Cardiac atrium fibroblast (primary cell): ENCODE measurements around the gene PRDX1. TPM values are rescaled to one million over a fixed set of nuclear protein-coding genes. Genes with fewer than 3 reads are reported as not detected.

ENCODE experiments used
- total RNA-seq: library from RNA; depleted of rRNA; stranded (reverse); fragments of >200 nt; gene quantifications from 2 replicates; pipeline ENCODE4 v1.2.3, GENCODE V29; 2015

The PRDX1 gene
- total RNA-seq: 526 and 592 TPM in 2 replicates

DNA sequence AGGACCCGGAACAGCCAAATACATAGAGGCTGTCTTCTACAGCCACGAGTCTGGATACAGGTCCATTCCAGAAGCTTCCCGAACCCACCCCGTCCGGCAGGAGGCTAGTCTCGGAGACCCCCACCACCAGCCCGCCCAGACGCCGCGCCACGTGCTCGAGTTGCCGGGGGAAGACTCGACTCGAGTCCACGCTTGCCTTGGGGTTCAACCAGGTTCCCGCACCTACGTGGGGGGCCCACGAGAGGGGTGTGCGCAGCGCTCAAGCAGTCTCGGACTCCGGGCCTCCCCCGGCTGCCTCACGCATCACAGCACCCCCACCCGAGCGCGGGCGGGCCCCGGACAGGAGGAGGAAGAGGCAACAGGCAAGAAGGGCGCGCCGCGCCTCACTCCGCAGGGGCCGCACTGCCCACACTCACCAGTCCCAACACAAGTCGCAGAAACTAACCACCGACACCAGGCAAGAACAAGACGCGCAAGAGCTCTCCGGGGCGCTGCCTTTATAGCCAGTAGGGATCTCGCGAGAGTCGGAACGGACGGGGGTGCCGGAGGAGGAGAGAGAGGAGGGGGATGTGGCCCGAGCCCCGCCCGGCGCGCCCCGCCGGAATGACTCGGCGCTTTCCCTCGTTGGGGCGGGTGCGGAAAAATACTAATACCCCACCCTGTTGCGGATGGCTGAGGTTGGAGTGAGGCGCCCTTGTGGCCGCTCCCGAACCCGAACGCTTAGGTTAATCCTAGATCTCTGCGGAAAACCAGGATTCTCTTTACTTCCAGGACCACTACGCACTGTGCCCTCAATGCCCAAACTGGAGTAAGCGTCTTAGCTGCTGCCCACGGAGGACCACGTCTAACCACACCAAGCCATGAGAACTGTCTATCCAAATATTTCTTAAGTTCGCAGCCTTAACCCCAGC is at the start of gene PRDX1:
Gene PRDX1, minus strand, starts transcription at position 472 of the 911 bp plus-strand sequence. CDS start 2,841 bp downstream, outside the sequence.

DNA sequence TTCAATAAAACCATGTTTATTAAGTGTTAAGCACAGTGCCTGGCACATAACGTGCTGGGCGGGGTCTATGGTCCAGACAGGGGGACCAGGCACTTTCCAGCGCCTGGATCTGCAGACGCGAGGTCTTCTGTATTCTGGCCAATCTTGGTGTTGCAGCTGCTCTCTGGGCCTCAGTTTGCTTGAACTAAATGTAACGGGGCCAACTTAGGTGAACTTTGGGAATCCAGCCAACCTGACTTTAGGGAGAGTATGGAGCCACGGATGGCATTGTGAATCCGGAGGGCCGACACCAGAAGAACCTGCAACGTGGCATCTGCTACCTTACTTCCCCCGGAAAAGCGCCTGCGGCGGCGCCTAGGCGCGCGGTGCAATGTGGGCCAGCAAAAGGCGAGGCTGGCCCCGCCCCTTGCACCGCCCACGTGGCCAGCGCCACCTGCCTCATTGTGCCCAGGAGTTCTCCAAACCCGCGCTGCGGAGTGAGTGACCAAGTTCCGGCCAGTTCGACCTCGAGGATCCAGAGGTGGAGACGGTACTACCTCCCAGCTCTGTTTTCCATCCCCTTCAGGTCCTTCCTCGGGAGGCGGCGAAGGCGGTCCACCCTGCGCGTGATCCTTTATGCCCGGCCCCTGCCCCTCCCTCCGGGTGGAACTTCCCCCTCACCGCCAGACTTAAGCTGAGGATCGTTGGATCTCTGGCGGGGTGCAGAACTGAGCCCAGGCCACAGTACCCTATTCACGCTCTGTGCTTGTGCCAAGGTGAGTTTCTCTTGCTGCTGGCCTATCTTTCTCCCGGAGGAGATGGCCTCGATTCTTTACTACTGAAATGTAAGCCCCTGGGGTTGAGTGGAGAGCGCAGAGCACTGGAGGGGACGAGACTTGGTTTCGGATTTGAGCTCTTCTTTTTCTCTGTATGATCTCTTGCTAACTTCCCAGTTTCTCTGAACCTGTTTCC is 29.0 kb upstream of the PRDX1 start, which contains the start of gene AKR1A1:
Gene AKR1A1, plus strand, starts transcription at position 426 of the 951 bp plus-strand sequence. CDS start 10,969 bp downstream, outside the sequence.

DNA sequence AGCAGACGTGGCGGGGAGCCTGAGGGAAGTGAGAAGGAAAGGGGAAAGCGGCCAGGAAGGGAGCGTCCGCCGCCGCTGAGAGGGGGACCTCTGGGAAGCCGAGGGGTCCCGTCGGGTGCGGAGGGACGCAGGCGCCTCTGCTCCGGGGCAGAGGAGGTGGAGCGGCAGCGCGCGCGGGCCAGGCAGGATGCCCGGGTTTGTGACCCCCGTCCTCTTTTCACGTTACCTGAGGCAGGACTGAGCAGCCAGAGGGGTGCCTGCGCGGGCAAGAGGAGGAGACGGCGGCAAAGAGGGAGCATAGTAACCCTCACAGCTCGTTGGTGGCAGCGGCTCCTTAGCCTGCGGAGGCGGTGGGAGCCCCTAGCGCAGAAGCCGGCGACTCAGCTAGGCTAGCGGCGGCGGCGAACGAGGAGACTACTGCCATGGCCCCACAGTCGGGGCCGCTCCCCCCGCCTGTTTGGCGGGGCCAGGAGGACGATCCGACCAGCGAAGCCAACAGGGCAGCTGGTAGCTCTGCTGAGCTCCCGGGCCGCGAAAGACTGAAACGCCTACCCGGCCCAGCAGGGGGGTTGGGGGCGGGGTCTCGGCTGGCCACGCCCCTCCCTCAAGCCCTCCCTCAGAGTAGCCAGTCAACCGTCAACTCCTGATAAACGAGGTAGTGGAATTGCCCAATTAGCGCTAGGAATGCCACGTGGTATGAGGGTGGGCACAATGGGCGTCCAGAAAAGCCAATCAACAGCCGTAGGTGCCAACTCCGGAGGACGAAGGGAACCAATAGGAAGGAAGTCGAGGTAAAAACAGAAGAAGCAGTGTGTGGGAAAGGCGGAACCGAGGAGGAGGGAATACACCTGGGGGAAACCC is 30.8 kb downstream of the PRDX1 start, which contains the start of gene TESK2:
Gene TESK2, minus strand, starts transcription at position 538 of the 861 bp plus-strand sequence. CDS start 33,378 bp downstream, outside the sequence.

Other genes starting within 250 kb of the PRDX1 start
- 1.4 and 1.9 TPM in 2 replicates for gene HPDL, start 195.0 kb downstream of the PRDX1 start, total RNA-seq
- gene TOE1, start 181.7 kb downstream of the PRDX1 start, total RNA-seq: 5.8 and 9.6 TPM in 2 replicates
- 8.6 and 10.5 TPM in 2 replicates for gene MUTYH, start 181.4 kb downstream of the PRDX1 start, total RNA-seq
- gene TESK2, start 30.7 kb downstream of the PRDX1 start, total RNA-seq: 1.8 and 2.8 TPM in 2 replicates
- 1.3 and 2.9 TPM in 2 replicates for gene CCDC163, start 21.8 kb downstream of the PRDX1 start, total RNA-seq
- gene MMACHC, start 21.6 kb downstream of the PRDX1 start, total RNA-seq: 3.6 and 7.3 TPM in 2 replicates
- gene AKR1A1, start 28.9 kb upstream of the PRDX1 start, total RNA-seq: 78.5 and 85.9 TPM in 2 replicates
- gene NASP, start 62.2 kb upstream of the PRDX1 start, total RNA-seq: 34.3 and 37.4 TPM in 2 replicates
- 0.32 and 0.54 TPM in 2 replicates for gene CCDC17, start 102.2 kb upstream of the PRDX1 start, total RNA-seq
- gene GPBP1L1, start 164.6 kb upstream of the PRDX1 start, total RNA-seq: 49.6 and 53.6 TPM in 2 replicates
- 14.7 and 28.3 TPM in 2 replicates for gene TMEM69, start 166.3 kb upstream of the PRDX1 start, total RNA-seq
- gene IPP, start 228.8 kb upstream of the PRDX1 start, total RNA-seq: 7.9 and 8.9 TPM in 2 replicates